Stomach (tissue), 9 donors: ENCODE data around the gene NRM. TPM values are rescaled to one million over a fixed set of nuclear protein-coding genes. Genes with fewer than 3 reads are reported as not detected.
A peak's percentile ranks its signal among the peaks of the same experiment; 100 is the strongest.

Experiments
- DNase-seq, 2 donors: peaks; one replicate each; pipeline versions ENCODE4 v3.0.0 to v3.0.0-alpha.2; 2013 to 2019
- H3K27ac ChIP-seq, 5 donors: fragments of 200-600 bp in 4 of 5; sonication (generic) in 4 of 5; one replicate each; pipeline ENCODE4 v1.5.1; 2013 to 2019; ENCODE audit warnings: mild to moderate bottlenecking in 1 of 5, moderate library complexity in 1 of 5
- H3K27me3 ChIP-seq, 3 donors: fragments of 200-600 bp; sonication (generic); one replicate each; pipeline ENCODE4 v1.5.1; 2017 to 2019; ENCODE audit warnings: mixed run types in 1 of 3
- H3K36me3 ChIP-seq, 4 donors: fragments of 200-600 bp; sonication (generic); 1 replicate in 3 of 4; 2 replicates in 1 of 4; pipeline ENCODE4 v1.5.1; 2016 to 2019
- H3K4me1 ChIP-seq, 4 donors: fragments of 200-600 bp; sonication (generic); one replicate each; pipeline ENCODE4 v1.5.1; 2016 to 2019
- H3K4me3 ChIP-seq, 4 donors: fragments of 200-600 bp; sonication (generic) in 3 of 4; one replicate each; pipeline ENCODE4 v1.5.1; 2016 to 2019; ENCODE audit warnings: mild to moderate bottlenecking in 1 of 4
- H3K9me3 ChIP-seq, 4 donors: fragments of 200-600 bp; sonication (generic); one replicate each; pipeline ENCODE4 v1.5.1; 2016 to 2019
- CTCF ChIP-seq, 7 experiments: fragments of 450-650 bp in 4 of 7; fragments of 200-600 bp in 3 of 7; sonication (generic) in 3 of 7; IDR thresholded peaks; one replicate each; pipeline ENCODE4 v1.5.1; 2016 to 2019; ENCODE audit warnings: antibody characterized with exemption in 7 of 7, control low read depth in 2 of 7, mild to moderate bottlenecking in 1 of 7
- EP300 ChIP-seq: sonication (generic); formaldehyde crosslinking; IDR thresholded peaks from one replicate; pipeline ENCODE4 v1.6.1; 2017; ENCODE audit warnings: antibody characterized with exemption
- POLR2A ChIP-seq, 4 donors: fragments of 450-650 bp; IDR thresholded peaks; one replicate each; pipeline ENCODE4 v1.6.1; 2016; ENCODE audit warnings: antibody characterized with exemption in 4 of 4, control low read depth in 2 of 4, mild to moderate bottlenecking in 1 of 4, moderate library complexity in 1 of 4
- POLR2AphosphoS5 ChIP-seq, 3 donors: sonication (generic); formaldehyde crosslinking; IDR thresholded peaks; one replicate each; pipeline ENCODE4 v1.6.1; 2016; ENCODE audit warnings: antibody characterized with exemption in 3 of 3
- WGBS, 5 donors: extraction: QIAGEN DNeasy Blood & Tissue Kit in 3 of 5; methylation state at CpG; one replicate each; pipeline versions ENCODE4 v1.1.5 to v1.1.7; 2013 to 2018; 5-methylcytosine and 5-hydroxymethylcytosine counted together
- intact Hi-C: fragments of 100-400 bp; cut with DNase I; formaldehyde crosslinking; loops from one replicate; pipeline ENCODE4 v1.15.1; 2023; ENCODE audit warnings: low total_unique reads
- polyA plus RNA-seq, 3 donors: library from polyadenylated mRNA; stranded (reverse); fragments of 200-250 nt; gene quantifications; one replicate each; pipeline ENCODE4 v1.2.3, GENCODE V29; 2013
- total RNA-seq, 5 donors: library from RNA; depleted of rRNA; stranded (reverse); fragments of >200 nt; gene quantifications; one replicate each; pipeline versions ENCODE4 v1.1.0 to v1.2.3, GENCODE V29; 2014 to 2016
- donor health status: healthy with polysubstance abuse.
- donor health status: Bipolar disorder and iron deficiency.
- donor health status: healthy.

NRM gene
- total and polyA plus RNA-seq, 8 donors: 0.92 to 15.8 (median 3.6) TPM

DNA sequence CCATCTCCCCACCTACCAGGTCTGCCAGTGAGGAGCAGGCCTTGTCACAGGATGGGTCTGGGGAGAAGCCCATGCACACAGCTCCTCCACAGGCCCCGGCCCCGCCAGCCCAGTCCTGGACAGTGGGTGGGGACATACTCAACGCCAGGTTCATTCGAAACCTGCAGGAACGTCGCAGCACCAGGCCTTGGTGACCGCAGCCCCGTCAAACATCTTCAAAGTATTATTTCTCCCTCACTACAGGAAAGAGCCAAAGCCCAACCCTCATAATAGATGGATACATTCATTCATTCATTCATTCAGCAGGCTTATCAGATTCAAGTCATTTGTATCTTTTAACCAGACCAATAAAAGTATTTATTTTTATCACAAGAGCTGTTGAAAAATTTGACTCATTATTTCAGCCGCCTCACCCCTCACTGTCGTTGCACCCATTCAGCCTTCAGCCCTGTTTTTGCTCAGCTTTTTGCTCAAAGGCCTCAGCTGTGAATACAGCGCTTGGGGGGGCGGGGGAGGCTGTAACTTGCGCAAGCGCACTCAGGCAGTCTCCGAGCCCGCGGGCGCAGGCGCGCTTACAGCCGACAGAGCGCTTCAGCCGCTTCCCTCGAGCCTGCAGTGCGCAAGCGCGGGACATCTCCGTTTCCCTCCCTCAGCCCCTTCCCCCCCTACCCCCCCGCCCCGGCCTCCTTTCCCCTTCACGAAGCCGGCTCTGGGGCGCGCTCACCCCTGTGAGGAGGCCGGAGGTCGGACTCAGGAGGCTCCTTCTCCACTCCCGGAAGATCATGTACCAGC is 44.1 kb downstream of the NRM start, which contains the start of gene C6orf136:
C6orf136 (plus strand) TSS at position 684 of the 792 bp plus-strand sequence; CDS start at position 783, 99 bp downstream.
- H3K4me1 ChIP-seq: peaks cover 11 to 30% (median 26%) of the 10 kb centered on the region in 4 donors
- peak within 1 kb of the TSS; percentile 92 to 98 (median 97) for H3K27ac ChIP-seq
- TF ChIP-seq POLR2AphosphoS5 (IDR thresholded peaks at IDR 0.05): peak in 2 of 3 donors; percentile 45 to 69
- no peak for TF ChIP-seq CTCF (IDR thresholded peaks at IDR 0.05)
- peak within 1 kb of the TSS; percentile 71 to 96 (median 92) for H3K4me3 ChIP-seq
- peak; percentile 95 to 98 for DNase-seq
- no peaks in the 10 kb centered on the region for H3K9me3 ChIP-seq
- no peaks in the 10 kb centered on the region for H3K27me3 ChIP-seq
- 5 to 12% (median 8%) methylated on average over 32 to 37 of the region's 37 CpGs for WGBS, 5 donors
- H3K36me3 ChIP-seq: peaks cover 5 to 63% (median 60%) of the 10 kb centered on the region in 4 donors
- intact Hi-C loops: no loop called here

- no peak for DNase-seq
- intact Hi-C loops: no loop called here
- TF ChIP-seq CTCF (IDR thresholded peaks at IDR 0.05) (no peak), POLR2A (IDR thresholded peaks at IDR 0.05) (no peak), EP300 (no peak), POLR2AphosphoS5 (IDR thresholded peaks at IDR 0.05) (no peak)
- Histone ChIP-seq H3K36me3 (peaks cover 0 to 63% (median 60%) of the 10 kb centered on the region in 4 donors), H3K4me1 (peaks cover 11 to 30% (median 26%) of the 10 kb centered on the region in 4 donors), H3K27me3 (no peaks in the 10 kb centered on the region), H3K27ac (peak overlapping the region in 3 of 5 donors; percentile 93 to 98 (median 97)), H3K9me3 (no peaks in the 10 kb centered on the region), H3K4me3 (peak overlapping the region in 2 of 4 donors; percentile 93 to 96)
- WGBS, 5 donors: 58 to 77% (median 68%) methylated on average over 1 of the region's 1 CpG
Measured at GRCh38 chr6:30645989-30646388, 44.8 kb downstream of the NRM start.

DNA sequence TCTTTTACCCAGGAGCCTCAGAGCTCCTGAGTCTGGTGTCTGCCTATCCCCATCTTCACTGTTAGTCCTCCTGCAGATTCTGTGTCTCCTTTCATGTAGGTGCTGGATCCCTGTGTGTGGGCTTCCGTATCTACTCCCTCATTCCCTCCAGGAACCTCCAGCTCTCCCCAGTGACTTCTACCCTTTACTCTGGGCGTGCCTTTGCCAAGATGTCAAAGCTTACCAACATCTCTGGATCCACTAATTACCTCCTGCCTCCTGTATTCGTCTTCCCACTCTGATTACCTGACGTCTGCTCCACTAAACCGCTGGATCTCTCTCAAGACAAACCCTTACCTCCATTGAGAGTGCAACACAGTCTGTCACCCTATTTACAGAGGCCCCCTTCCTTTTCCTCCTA is 46.0 kb downstream of the NRM start:
- H3K36me3 ChIP-seq: peaks cover 0 to 68% (median 60%) of the 10 kb centered on the region in 4 donors
- H3K9me3 ChIP-seq: no peaks in the 10 kb centered on the region
- H3K27ac ChIP-seq: no peak overlapping the region
- intact Hi-C loops: no loop called here
- DNase-seq: no peak
- TF ChIP-seq POLR2A (IDR thresholded peaks at IDR 0.05): no peak
- TF ChIP-seq EP300: no peak
- no peak for TF ChIP-seq POLR2AphosphoS5 (IDR thresholded peaks at IDR 0.05)
- TF ChIP-seq CTCF (IDR thresholded peaks at IDR 0.05): no peak
- H3K4me3 ChIP-seq: no peak overlapping the region
- H3K4me1 ChIP-seq: peaks cover 11 to 30% (median 26%) of the 10 kb centered on the region in 4 donors
- H3K27me3 ChIP-seq: no peaks in the 10 kb centered on the region
- 69 to 75% (median 70%) methylated on average over 5 of the region's 5 CpGs for WGBS, 5 donors

DNA sequence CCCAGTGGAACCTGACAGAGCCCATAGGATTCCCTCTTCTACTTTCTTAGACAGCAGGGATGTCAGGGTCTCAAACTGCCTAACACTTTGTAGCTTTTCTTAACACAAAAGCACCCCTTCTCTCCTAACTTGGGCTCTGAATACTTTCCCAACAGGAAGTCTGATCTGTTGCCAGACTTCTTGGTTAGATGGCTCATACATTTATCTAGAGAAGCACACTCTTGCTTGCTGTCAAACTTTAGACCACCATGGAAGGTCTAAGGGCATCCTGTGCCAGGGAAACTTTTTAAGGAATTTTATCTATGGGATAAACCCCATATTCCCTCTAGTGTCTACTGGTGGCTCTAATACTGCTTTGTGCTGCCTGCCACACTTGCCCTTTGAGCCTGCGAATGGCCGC is 47.1 kb downstream of the NRM start:
- Histone ChIP-seq H3K4me3 (no peak overlapping the region), H3K4me1 (peaks cover 8 to 23% (median 22%) of the 10 kb centered on the region in 4 donors), H3K9me3 (no peaks in the 10 kb centered on the region), H3K27me3 (no peaks in the 10 kb centered on the region), H3K27ac (no peak overlapping the region), H3K36me3 (peaks cover 0 to 68% (median 62%) of the 10 kb centered on the region in 4 donors)
- WGBS, 5 donors: 86 to 98% (median 97%) methylated on average over 2 of the region's 2 CpGs
- no peak for DNase-seq
- intact Hi-C loops: no loop called here
- TF ChIP-seq EP300 (no peak), POLR2A (IDR thresholded peaks at IDR 0.05) (no peak), POLR2AphosphoS5 (IDR thresholded peaks at IDR 0.05) (no peak), CTCF (IDR thresholded peaks at IDR 0.05) (no peak)
